CD14-positive monocyte (primary cell): ENCODE results near the gene STX10. TPM values are rescaled to one million over a fixed set of nuclear protein-coding genes. Genes with fewer than 3 reads are reported as not detected.

Experiments
- DNase-seq, 3 donors: peaks; one replicate each; pipeline ENCODE4 v3.0.0-alpha.2; 2011 to 2022
- H2AFZ ChIP-seq: 2 replicates; pipeline ENCODE4 v1.6.0; 2012; ENCODE audit warnings: mild to moderate bottlenecking, low read depth, low read length, inconsistent platforms; ENCODE audit not compliant: insufficient read depth, poor library complexity, severe bottlenecking
- H3K27ac ChIP-seq, 2 donors: 1 replicate in 1 of 2; 2 replicates in 1 of 2; pipeline ENCODE4 v1.5.1; 2012 to 2013; ENCODE audit warnings: low read length in 2 of 2, control low read depth in 1 of 2, inconsistent platforms in 1 of 2, low read depth in 1 of 2, mild to moderate bottlenecking in 1 of 2
- H3K27me3 ChIP-seq, 2 donors: one replicate each; pipeline versions ENCODE4 v1.6.0 to v1.6.1; 2011 to 2013; ENCODE audit warnings: low read length in 2 of 2; ENCODE audit not compliant: control insufficient read depth in 2 of 2, insufficient read depth in 2 of 2
- H3K36me3 ChIP-seq, 2 donors: replicated peaks in 1 of 2; 1 replicate in 1 of 2; 2 replicates in 1 of 2; pipeline versions ENCODE4 v1.5.1 to v1.6.1; 2012 to 2013; ENCODE audit warnings: low read length in 2 of 2, control low read depth in 1 of 2, inconsistent platforms in 1 of 2, mild to moderate bottlenecking in 1 of 2; ENCODE audit not compliant: insufficient read depth in 2 of 2, control insufficient read depth in 1 of 2
- H3K4me1 ChIP-seq, 2 donors: 1 replicate in 1 of 2; 2 replicates in 1 of 2; pipeline versions ENCODE4 v1.5.1 to v1.6.1; 2012 to 2013; ENCODE audit warnings: low read length in 2 of 2, control low read depth in 1 of 2, inconsistent platforms in 1 of 2, mild to moderate bottlenecking in 1 of 2, moderate library complexity in 1 of 2; ENCODE audit not compliant: insufficient read depth in 2 of 2, control insufficient read depth in 1 of 2
- H3K4me2 ChIP-seq: replicated peaks from 2 replicates; pipeline ENCODE3; 2012; ENCODE audit warnings: low read length, moderate library complexity, mild to moderate bottlenecking; ENCODE audit not compliant: poor library complexity, severe bottlenecking; ENCODE audit errors: extremely low read depth
- H3K4me3 ChIP-seq, 3 experiments: fragments of 200-600 bp in 1 of 3; sonication (generic) in 1 of 3; replicated peaks in 1 of 3; 1 replicate in 2 of 3; 2 replicates in 1 of 3; pipeline ENCODE4 v1.5.1; 2011 to 2013; ENCODE audit warnings: low read length in 3 of 3, mild to moderate bottlenecking in 3 of 3, control low read depth in 2 of 3, low read depth in 2 of 3, inconsistent platforms in 1 of 3, moderate library complexity in 1 of 3
- H3K79me2 ChIP-seq: 2 replicates; pipeline ENCODE4 v1.6.0; 2012; ENCODE audit warnings: mild to moderate bottlenecking, control low read depth, inconsistent platforms, low read length, moderate library complexity; ENCODE audit not compliant: insufficient read depth
- H3K9ac ChIP-seq: 2 replicates; pipeline ENCODE4 v1.6.0; 2017; ENCODE audit warnings: low read length, mild to moderate bottlenecking; ENCODE audit not compliant: insufficient read depth, poor library complexity, severe bottlenecking
- H3K9me3 ChIP-seq, 2 donors: replicated peaks in 1 of 2; 1 replicate in 1 of 2; 2 replicates in 1 of 2; pipeline versions ENCODE4 v1.5.1 to v1.6.1; 2012 to 2013; ENCODE audit warnings: low read length in 2 of 2, control low read depth in 1 of 2; ENCODE audit not compliant: control insufficient read depth in 1 of 2, insufficient read depth in 1 of 2
- H4K20me1 ChIP-seq: 2 replicates; pipeline ENCODE4 v1.6.0; 2012; ENCODE audit warnings: mild to moderate bottlenecking, low read length, control low read depth, moderate library complexity; ENCODE audit not compliant: insufficient read depth
- H3K27ac Mint-ChIP-seq, 7 donors: one replicate each; pipeline ENCODE4 v1.8.0; 2020; ENCODE audit warnings: mild to moderate bottlenecking in 7 of 7, mixed read lengths in 7 of 7, moderate library complexity in 6 of 7, inconsistent platforms in 2 of 7
- H3K27me3 Mint-ChIP-seq, 3 donors: one replicate each; pipeline ENCODE4 v1.8.0; 2021 to 2022; ENCODE audit warnings: low read depth in 3 of 3, mild to moderate bottlenecking in 3 of 3, mixed read lengths in 3 of 3, moderate library complexity in 3 of 3, inconsistent platforms in 1 of 3
- H3K36me3 Mint-ChIP-seq, 2 donors: one replicate each; pipeline ENCODE4 v1.8.0; 2020; ENCODE audit warnings: mixed read lengths in 2 of 2, inconsistent platforms in 1 of 2, mild to moderate bottlenecking in 1 of 2
- H3K4me1 Mint-ChIP-seq: one replicate; pipeline ENCODE4 v1.8.0; 2020; ENCODE audit warnings: mild to moderate bottlenecking, mixed read lengths
- H3K4me3 Mint-ChIP-seq, 2 donors: one replicate each; pipeline ENCODE4 v1.8.0; 2020; ENCODE audit warnings: mild to moderate bottlenecking in 2 of 2, mixed read lengths in 2 of 2, moderate library complexity in 1 of 2
- H3K9me3 Mint-ChIP-seq, 7 donors: one replicate each; pipeline ENCODE4 v1.8.0; 2020 to 2022; ENCODE audit warnings: mixed read lengths in 7 of 7, mild to moderate bottlenecking in 6 of 7, moderate library complexity in 6 of 7, inconsistent platforms in 2 of 7
- WGBS: methylation state at CpG from one replicate; pipeline ENCODE4 v1.1.5; 2013; ENCODE audit warnings: missing lambda C conversion rate; ENCODE audit not compliant: insufficient coverage; 5-methylcytosine and 5-hydroxymethylcytosine counted together
- intact Hi-C, 2 donors: fragments of 100-400 bp; cut with micrococcal nuclease; formaldehyde crosslinking; loops; one replicate each; pipeline versions ENCODE4 v1.15.0 to v1.15.1; 2023
- polyA plus RNA-seq, 3 donors: library from polyadenylated mRNA; depleted of rRNA in 1 of 3; unstranded in 2 of 3; stranded (reverse) in 1 of 3; fragments of 300-500 nt in 2 of 3; fragments of >200 nt in 1 of 3; fragmentation: Illumina TruSeq in 2 of 3; gene quantifications; 1 replicate in 2 of 3; 2 replicates in 1 of 3; pipeline ENCODE4 v1.2.3, GENCODE V29; 2012 to 2021
- TF ChIP-seq, protein P1 (sequence below): fragments of 200-600 bp; IDR thresholded peaks from one replicate; pipeline ENCODE4 v1.8.0; 2022; ENCODE audit warnings: antibody characterized with exemption, mild to moderate bottlenecking

Gene STX10
- polyA plus RNA-seq, 3 donors, result 158 to 392 (median 172) TPM

GRCh38 chr19:13095934-13096927 is 53.9 kb downstream of the STX10 start:
- peaks cover 42% of the 10 kb centered on the region for H3K4me1 Mint-ChIP-seq
- under 1% methylated on average over 31 of the region's 44 CpGs for WGBS
- H3K4me1 ChIP-seq, result peaks cover 50 to 65% of the 10 kb centered on the region in 2 donors
- H3K27ac ChIP-seq, result peak overlapping the region; percentile 90 to 98
- H3K4me3 ChIP-seq, result peak overlapping the region; percentile 50 to 84 (median 78)
- peak overlapping the region; percentile 72 for H2AFZ ChIP-seq
- H3K27ac Mint-ChIP-seq, result peak overlapping the region; percentile 87 to 98 (median 93)
- peaks cover 46% of the 10 kb centered on the region for H3K79me2 ChIP-seq
- H3K4me3 Mint-ChIP-seq, result peak overlapping the region; percentile 87 to 96
- peaks cover 7 to 9% of the 10 kb centered on the region in 2 donors for H3K36me3 Mint-ChIP-seq
- H3K27me3 ChIP-seq, result no peaks in the 10 kb centered on the region
- H3K4me2 ChIP-seq, result peak overlapping the region; percentile 100
- H3K27me3 Mint-ChIP-seq, result peaks cover 1 to 5% (median 1%) of the 10 kb centered on the region in 3 donors
- H3K9ac ChIP-seq, result peak overlapping the region; percentile 86
- intact Hi-C loops, result loop anchor here in 1 of 2 donors (2.0 to 10.0 kb wide), 2 partner anchors 119 to 301 kb away; partner anchors contain the start of gene JUNB
- H3K9me3 ChIP-seq, result no peaks in the 10 kb centered on the region
- H4K20me1 ChIP-seq, result peaks cover 12% of the 10 kb centered on the region
- peaks cover 3 to 11% of the 10 kb centered on the region in 2 donors for H3K36me3 ChIP-seq
- TF ChIP-seq, protein P1, sequence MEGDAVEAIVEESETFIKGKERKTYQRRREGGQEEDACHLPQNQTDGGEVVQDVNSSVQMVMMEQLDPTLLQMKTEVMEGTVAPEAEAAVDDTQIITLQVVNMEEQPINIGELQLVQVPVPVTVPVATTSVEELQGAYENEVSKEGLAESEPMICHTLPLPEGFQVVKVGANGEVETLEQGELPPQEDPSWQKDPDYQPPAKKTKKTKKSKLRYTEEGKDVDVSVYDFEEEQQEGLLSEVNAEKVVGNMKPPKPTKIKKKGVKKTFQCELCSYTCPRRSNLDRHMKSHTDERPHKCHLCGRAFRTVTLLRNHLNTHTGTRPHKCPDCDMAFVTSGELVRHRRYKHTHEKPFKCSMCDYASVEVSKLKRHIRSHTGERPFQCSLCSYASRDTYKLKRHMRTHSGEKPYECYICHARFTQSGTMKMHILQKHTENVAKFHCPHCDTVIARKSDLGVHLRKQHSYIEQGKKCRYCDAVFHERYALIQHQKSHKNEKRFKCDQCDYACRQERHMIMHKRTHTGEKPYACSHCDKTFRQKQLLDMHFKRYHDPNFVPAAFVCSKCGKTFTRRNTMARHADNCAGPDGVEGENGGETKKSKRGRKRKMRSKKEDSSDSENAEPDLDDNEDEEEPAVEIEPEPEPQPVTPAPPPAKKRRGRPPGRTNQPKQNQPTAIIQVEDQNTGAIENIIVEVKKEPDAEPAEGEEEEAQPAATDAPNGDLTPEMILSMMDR, result peak; percentile 62
- H3K9me3 Mint-ChIP-seq, result no peaks in the 10 kb centered on the region
- peak in 2 of 3 donors; percentile 50 to 57 for DNase-seq

DNA sequence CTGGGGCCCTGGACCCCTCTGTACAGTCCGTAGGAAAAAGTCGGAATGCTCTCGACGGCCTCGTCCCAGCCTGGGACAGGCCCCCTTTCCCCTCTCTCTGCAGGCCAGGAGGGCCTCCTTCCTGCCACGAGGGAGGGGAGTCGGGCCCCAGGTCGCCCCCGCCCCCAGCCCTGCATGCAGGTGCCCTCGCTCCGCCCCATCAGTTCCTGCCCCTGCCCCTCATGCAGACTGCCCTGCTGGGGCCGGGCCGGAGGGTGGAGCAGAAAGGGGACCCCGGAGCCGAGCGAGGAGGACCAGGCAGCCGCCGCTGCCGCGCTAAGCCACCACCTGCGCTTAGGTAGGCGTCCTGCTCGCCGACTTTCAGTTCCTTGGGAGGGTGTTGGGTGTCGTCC is 54.8 kb downstream of the STX10 start:
- peak overlapping the region; percentile 66 to 98 for H3K27ac ChIP-seq
- H3K27me3 ChIP-seq, result no peaks in the 10 kb centered on the region
- DNase-seq, result no peak
- peaks cover 38% of the 10 kb centered on the region for H3K79me2 ChIP-seq
- 0% methylated on average over 15 of the region's 25 CpGs for WGBS
- H3K27me3 Mint-ChIP-seq, result peaks cover 1 to 5% (median 1%) of the 10 kb centered on the region in 3 donors
- H3K4me2 ChIP-seq, result peak overlapping the region; percentile 100
- intact Hi-C loops, result loop anchor here in 1 of 2 donors (2.0 to 10.0 kb wide), 2 partner anchors 119 to 301 kb away; partner anchors contain the start of gene JUNB
- H4K20me1 ChIP-seq, result peaks cover 4% of the 10 kb centered on the region
- no peaks in the 10 kb centered on the region for H3K9me3 Mint-ChIP-seq
- peak overlapping the region; percentile 87 to 96 for H3K4me3 Mint-ChIP-seq
- peak overlapping the region; percentile 50 to 84 (median 50) for H3K4me3 ChIP-seq
- TF ChIP-seq, protein P1, result no peak
- H3K4me1 ChIP-seq, result peaks cover 42 to 57% of the 10 kb centered on the region in 2 donors
- H3K9me3 ChIP-seq, result no peaks in the 10 kb centered on the region
- peak overlapping the region; percentile 72 for H2AFZ ChIP-seq
- H3K36me3 Mint-ChIP-seq, result peaks cover 5 to 6% of the 10 kb centered on the region in 2 donors
- peak overlapping the region; percentile 86 for H3K9ac ChIP-seq
- H3K36me3 ChIP-seq, result peaks cover 3 to 7% of the 10 kb centered on the region in 2 donors
- peak overlapping the region in 5 of 7 donors; percentile 7 to 95 (median 83) for H3K27ac Mint-ChIP-seq
- H3K4me1 Mint-ChIP-seq, result peaks cover 35% of the 10 kb centered on the region
